ENCODE measurements around the gene GAMT.

Gene GAMT

DNA sequence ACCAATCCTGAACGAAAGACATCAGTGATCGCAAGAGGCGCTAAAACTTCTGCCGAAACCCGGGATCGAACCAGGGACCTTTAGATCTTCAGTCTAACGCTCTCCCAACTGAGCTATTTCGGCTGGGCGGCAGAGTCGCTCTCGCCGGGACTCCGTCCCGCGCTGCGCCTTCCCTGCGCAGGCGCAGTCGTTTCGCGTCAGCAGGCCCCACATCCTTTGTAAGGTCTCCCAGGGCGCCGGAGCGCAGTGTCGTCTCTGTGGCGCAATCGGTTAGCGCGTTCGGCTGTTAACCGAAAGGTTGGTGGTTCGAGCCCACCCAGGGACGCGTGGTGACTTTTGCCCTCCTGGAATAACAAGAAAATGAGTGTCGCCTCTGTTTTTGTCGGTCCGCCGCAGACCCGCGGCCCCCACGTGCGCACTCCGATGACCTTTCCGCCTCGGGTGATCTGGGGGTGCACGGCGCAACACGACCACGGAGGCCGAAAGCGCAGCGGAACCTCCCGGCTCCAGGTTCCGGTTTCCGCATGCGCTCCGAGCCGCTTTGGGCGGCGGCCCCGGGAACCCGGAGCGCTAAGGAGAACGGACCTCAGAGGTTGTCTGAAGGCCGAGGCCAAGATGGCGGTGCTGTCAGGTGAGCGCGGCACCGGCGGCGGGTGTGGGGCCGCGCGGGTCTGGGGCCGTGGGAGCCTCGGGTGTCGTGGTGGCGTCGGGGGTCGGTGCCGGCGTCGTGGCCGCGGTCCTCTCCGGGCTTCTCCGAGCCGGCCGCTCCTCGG lies 17.8 kb downstream of the GAMT start, which contains the start of gene NDUFS7:
Gene NDUFS7 (plus strand): TSS at position 596 of the 773 bp plus-strand sequence. CDS start 20 bp downstream, at position 616.
- DNase-seq, result peak; percentile 81 to 83

DNA sequence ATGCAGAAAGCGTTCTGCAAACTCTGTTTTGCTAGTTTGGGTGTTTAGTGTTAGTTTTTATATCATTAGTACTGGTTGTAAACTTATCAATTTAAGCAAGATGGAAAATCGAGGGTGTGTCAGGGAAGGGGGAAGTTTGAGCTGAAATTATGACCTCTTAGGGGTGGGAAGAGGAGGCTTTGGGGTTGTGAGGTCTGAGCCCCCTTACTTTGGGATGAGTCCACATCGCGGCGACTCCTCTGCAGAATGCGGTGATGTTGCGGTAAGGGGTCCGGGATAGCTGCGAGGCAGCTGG lies 18.4 kb downstream of the GAMT start:
- no peak for DNase-seq

DNA sequence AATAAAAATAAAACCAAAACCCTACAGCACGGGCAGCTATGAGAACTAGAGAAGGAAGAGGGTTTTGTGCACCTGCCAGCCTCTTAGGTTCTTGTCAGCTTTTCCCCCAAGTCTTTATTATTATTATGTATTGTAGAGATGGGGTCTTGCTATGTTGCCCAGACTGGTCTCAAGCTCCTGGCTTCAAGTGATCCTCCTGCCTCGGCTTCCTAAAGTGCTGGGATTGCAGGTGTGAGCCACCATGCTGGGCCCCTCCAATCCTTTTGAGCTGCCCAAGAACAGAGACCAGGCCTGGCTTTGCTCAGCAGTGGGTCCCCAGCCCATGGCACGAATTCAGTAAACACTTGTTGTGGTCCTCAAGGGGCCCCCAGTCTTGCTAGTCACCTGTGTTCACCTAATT lies 19.1 kb downstream of the GAMT start:
- DNase-seq, result no peak

DNA sequence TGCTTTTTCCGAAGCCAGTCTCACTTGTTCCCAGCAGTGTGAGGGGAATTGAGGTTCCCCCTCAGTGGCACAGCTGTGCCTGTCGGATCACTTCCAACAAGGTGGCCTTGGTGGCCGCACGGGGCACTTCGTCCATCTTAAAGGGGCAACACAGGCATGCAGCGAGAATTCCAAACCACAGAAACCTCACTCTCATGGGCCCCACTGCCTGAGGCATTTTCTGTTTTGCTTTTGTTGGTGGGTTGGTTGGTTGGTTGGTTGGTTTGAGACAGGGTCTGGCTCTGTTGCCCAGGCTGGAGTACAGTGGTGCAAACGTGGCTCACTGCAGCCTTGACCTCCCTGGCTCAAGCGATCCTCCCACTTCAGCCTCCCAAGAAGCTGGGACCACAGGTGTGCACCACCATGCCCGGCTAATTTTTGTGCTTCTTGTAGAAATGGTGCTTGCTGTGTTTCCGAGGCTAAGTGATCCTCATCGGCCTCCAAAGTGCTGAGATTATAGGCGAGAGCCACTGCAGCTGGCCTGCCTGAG lies 21.3 kb downstream of the GAMT start:
- DNase-seq, result no peak

DNA sequence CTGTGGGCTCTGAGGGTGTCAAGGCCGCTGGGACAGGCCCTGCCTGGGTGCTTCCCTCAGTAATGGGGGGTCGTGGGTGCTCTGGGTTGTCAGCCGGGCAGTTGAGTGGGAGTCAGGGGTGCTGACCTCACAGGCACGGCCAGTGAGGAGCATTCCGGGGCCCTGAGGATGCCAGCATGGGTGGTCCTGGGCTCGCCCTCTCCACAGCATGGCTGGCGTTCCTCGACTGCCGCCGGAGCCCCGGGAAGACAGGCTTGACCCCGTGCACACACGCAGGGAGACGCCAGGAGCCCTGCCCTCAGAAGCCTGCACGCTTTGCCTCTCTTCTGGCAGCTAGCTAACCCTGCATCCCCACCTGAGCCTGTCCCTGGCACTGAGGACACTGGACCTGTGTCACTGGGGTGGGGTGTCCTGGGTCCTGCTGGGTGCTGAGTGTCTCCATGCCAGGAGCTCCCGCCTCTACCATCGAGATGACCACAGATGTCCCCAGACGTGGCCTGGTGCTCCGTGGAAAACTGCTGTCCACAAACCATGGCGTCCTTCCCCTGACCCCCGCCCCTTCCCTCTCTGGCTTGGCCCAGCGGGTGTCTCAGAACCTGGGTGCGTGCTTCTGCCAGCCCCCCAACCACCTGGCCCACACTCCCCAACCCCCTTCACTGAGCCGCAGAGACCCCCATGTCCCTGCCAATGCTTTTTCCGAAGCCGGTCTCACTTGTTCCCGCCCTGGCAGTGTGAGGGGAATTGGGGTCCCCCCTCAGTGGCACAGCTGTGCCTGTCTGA lies 22.0 kb downstream of the GAMT start:
- no peak for DNase-seq

DNA sequence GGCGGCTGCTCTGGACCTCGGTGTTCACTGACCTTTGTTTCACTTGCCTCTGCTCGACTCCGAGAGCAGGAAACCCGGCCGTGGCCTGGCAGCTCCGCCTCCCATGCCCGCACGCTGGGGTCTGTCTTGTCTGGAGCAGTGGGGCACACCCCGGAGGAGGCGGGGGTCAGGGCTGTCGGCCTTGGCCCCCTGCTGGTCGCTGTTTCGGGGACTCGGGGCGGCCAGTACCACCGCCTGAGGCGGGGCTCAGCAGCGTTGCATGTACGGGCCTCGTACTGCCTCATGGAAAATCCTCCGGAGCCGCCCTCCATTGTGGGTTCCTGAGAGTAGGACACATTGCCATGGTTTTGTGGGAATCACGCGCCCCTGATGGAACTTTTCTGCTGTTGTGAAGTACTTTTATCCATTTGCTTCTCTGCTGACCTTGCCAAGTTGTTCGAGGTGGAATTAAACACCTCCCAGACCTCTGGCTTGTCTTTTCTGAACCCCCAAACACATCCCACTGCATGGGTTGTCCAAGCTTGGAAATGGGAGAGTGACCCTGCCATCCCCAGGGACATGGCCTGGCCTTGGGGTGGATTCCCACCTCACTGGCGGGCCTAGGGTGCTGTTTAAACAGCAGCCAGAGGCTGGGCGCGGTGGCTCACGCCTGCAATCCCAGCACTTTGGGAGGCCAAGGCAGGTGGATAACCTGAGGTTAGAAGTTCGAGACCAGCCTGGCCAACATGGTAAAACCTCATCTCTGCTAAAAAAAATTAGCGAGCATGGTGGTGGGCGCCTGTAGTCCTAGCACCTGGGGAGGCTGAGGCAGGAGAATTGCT lies 23.2 kb downstream of the GAMT start:
- DNase-seq, result no peak

DNA sequence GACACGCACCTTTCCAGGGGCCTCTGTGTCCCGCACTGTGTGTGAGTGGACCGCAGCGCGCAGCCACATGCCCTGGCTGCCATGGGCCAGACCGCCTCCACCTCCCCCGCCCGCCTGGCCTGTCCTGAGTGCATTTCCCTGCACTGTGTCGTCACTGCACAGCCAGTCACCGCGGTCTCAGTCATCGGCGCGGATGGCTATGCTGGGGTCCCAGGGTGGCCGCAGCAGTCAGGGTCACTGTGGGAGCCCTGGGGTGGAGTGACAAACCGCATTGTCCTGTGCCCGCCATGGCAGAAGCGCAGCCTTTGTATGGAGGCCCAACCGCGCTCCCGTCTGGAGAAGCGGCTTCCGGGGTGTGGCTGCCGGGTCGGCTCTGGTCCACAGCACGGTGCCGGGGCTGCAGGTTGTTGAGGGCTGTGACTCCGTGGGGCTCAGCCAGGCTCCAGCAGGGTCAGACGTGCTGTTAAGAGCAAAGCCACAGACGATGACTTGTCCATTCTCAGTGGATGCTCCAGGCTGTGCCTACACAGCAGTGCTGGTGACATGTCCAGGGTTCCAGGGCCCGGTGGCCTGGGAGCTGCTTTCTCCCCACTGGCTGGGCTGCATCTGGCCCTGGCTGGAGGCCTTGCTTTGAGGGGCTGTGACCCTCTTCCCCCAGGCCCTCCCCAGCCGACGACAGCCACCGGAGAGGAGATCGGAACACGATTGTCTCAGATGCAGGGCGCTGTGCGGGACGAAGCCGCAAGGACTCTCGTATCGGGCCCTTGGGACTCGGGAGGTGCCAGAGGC lies 24.0 kb downstream of the GAMT start:
- no peak for DNase-seq

DNA sequence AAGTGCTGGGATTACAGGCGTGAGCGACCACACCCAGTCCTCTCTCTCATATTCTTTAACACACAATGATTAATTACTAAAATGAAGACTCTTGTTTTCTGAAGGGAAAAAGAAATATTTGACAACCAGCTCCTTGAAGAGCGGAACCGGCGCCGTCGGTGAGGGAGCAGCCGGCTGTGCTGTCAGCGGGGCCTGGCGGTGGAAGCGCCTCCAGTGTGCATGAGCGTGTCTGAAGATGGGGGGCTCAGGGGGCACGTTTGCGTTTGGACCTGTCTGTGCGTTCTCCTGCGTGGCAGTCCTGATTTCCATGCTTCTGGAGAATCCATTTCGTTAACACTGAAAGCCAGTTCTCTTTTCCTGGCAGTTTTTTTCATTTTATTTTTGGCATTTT lies 24.9 kb downstream of the GAMT start:
- DNase-seq, result no peak

DNA sequence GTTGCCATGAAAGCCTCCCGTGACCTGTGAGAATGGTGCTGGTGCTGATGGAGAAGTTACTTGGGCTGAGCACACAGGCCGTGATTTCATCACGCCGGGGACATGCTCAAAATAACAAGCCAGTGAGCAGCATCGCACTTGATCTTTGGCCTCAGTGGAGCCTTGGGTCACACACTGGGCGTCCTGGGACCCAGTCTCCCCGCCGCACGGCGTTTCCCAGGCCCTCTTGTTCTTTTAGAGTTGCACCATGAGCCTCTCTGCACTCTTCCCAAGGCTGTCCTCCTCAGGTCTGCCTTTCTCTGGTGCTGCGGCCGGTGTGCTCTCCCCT lies 27.1 kb downstream of the GAMT start:
- no peak for DNase-seq

DNA sequence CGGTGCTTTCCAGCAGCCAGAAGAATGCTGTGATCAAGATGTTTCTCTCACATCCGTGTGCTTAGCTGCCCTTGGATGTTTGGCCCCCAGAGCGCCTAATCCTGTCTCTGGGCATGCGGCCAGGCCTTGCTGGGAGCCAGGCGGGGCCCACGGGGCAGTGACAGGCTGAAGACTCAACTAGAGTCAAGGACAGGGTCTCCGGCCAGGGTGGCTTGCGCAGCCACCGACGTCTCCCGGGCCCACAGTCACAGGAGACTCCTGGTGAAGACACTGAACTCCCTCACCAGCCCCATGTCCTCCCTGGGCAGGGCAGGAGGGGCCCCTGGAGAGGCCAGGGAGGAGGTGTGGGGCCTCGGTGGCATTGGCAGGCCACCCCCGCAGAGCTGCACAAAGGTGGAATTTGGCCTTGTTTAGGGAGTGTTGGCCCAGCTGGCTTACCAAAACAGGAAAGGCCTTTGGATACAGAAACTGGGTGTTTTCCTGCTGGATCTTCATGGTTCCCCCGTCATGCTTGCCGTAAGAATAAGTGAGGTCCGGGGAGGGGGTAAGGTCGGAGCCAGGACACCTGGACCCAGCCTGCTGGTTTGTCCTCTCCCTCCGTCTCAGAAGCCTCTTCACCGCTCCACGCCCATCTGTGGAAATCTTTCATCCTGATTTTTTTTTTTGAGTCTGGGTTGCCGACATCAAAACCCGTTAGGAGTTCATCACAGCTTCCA lies 27.6 kb downstream of the GAMT start:
- DNase-seq, result no peak

DNA sequence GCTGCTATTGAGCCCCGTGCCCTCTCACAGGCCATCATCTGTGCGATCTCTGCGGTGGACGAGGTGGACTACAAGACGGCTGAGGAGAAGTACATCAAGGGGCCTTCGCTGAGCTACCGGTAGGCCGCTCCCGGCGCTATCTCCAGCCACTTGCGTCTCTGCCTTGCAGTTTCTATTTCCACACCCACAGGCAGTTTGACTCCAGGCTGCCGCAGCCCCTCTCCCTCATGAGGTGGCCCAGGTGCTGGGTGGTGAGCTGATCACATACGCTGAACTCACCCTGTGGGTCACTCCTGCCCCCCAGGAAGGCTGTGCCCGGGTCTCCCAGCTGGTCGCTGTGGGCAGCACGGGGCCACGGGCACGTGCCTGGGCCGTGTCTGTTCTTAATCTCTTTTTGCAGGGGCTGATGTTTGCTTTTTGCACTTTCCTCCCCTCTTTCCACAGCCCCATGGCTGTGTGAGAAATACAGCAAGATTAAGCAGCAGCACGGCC lies 28.3 kb downstream of the GAMT start:
- no peak for DNase-seq

DNA sequence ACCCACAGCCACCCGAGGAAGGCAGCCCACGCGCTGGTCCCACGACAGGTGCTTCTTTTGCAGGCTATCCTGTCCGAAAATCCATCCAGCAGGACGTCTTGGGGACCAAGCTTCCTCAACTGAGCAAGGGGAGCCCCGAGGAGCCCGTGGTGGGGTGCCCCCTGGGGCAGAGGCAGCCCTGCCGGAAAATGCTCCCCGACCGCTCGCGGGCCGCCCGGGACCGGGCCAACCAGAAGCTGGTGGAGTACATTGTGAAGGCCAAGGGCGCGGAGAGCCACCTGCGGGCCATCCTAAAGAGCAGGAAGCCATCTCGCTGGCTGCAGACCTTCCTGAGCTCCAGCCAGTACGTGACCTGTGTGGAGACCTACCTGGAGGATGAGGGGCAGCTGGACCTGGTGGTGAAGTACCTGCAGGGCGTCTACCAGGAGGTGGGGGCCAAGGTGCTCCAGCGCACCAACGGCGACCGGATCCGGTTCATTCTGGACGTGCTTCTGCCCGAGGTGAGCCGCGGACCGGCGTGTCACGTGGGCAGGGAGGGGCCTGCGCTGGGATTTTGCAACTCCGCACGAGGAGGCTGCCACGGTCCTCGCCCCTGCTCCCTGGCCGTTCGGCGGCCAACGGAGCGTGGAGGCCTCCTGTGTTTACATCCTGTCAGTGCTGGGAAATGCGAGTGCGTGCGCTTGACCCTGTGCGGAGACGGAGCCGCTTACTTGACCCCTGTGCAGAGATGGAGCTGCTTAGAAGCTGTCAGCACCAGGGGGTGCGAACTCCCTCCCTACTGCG lies 30.6 kb downstream of the GAMT start:
- no peak for DNase-seq

DNA sequence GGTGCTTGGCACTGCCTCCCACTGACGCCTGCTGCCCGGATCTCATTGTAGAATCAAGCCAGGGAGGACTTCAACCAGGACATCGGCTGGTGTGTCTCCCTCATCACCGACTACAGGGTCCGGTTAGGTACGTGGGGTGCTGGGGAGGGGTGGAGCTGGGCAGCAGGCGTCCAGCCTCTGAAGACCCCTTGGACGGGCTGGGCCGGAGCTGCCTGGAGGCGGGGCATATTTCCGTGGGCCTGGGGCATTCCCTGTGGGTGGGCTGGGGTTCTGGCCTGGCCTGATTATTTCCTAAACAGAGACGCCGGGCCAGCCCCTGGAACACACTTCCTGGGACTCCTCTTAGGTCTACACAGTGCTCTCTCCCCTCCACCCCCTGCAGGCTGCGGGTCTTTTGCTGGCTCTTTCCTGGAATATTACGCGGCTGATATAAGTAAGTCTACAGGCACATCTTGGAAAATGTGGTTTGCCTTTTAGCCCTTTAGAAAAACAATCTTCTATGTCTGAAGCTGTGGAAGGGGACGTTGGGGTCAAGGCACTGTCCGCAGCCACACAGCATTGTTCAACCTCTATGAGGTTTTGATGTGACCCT lies 32.0 kb downstream of the GAMT start:
- DNase-seq, result no peak

DNA sequence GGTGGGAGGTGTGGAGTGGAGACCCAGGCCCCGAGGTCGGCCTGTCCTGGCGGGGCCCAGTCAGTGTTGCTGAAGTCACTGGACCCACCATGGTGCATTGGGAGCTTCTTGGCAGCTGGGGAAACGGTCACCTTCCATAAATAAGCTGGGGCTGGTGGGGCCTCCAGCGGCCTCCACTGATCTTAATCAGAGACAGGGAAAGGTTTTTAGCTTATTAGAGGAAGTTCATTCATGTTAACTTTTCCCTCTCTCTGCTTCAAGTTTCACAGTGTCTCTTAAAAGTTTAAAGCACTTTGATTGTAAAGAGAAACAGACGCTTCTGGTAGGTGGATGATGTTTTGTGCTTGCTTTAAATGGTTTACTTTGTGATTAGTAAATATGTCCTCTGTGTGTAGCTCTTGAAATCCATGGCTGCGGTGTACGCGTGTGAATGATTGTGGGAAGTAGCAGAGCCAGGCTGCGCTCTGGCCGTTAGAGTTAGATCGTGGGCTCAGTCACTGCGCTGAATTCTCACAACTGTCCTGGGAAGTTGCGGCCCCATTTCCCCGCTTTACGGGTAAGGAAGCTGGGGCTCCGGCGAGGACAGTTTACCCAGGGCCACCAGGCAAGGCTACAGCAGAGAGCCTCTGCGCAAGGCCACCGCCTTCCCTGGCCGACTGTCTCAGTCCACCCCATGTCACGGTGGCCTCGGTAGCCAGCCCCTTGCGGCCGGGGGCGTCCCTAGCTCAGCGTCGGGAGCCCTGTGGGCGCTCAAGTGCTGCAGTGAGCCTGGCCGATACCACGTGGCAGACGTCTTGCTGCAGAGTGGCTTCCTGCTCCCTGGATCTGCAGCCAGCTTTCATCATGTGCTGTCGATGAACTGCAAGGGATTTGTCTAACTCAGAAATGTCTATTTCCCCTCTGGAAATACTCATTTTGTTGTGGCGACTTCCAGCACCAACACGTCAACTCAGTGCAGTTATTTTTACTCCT lies 34.2 kb downstream of the GAMT start:
- DNase-seq, result peak; percentile 59 to 62

DNA sequence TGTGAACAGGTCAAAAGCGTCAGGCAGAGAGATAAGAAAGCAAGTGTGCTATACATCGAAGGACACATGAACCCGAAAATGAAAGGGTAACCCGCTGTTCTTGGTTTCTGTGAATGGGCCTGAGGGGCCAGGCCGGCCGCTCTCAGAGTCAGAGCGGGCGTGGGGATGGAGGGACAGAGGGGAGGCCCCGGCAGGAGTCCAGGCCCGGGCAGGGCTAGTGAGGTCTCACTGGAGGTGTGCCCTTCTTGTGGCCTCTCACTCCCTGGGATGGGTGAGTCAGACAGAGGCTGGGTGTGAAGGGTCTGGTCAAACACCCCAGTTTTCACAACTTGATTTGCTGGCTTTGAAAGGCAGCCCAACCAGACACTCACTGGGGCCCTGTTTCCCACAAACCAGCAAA lies 35.0 kb downstream of the GAMT start:
- no peak for DNase-seq

DNA sequence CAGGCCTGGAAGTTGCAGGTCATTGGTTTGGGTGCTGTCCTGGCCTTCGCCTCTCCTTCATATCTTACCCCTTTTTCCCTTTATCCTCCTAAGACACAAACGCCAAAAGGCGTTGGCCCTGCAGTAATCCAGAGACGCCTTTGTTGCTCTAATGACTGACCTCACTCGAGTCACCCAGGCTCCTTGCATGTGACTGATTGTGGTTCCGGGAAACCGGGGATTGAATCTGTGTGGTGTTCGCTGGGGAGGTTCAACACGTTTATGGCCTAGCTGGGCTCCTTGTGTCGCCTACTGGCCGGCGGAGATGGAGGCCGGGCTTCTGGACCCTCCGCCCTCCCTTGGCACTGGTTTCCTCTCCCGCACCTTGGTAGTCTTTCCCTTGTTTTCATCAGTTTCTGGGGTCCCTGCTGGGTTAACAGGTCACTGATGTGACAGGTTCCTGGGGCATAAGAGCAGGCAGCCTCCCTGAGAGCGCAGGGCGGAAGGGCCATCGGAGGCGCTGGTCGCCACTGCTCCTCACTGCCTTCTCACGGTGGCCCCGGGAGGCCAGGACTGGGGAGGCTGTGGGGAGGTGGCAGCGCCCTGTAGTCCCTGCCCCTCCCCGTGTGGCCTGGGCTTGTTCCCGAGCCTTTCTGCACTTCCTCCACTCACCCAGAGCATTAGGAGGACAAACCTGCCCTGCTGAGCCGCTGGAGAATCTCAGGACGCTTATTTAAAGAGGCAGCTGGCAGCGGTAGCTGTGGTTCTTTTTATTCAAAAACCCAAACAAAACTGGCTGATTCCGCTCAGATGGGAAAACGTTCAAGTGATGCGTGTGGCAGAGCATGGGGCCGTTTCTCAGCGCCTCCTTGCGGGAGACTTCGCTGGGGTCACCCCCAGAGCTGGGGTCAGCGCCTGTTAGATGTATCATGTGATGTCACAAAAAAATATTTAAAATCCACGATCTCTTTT lies 35.7 kb downstream of the GAMT start:
- no peak for DNase-seq

DNA sequence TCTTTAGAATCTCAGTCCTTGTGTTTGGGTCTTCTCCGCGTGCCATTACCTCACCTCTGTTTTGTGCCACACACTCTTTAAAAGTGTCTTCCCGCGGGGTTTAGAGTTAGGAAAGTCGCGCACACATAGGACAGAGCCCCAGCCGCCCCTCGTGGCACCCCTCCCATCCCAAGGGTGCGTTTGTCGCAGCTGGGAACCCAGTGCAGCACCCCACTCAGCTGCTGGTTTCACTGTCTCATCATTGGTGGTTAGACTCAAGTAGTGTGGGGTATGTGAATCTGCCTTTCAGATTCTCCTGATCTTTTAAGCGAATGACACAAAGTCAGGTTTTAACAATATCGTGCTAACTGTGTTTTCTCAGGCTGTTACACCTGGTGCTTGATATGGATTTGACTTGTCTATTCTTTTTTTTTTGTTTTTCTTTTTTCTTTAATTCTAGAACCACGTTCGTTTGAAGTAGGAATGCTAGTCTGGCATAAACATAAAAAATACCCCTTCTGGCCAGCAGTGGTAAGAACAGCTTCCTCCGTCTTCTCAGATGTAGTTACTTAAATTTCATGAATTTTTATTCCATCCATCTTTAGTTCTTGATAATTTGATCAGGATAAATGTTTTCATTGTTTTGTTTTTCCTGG lies 37.2 kb downstream of the GAMT start:
- peak; percentile 34 to 62 for DNase-seq

DNA sequence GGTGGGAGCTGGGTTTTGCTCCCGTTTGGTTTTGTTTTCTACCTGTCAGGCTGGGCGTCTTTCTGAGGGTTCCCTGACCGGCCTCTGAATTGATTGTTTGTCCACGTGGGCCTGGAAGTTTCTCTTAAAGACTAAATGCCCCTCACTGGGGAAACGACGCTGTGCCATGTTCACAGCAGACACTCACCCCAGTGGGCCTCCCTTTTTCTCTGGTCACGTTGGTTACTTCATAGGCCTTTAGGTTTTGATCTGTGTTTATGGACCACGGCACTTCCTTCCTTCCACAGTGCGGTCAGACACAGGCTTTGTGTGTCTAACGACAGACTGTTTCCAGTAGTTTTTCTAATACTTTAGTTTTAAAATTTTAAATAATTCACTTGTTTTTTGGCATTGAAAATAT lies 37.7 kb downstream of the GAMT start:
- peak; percentile 44 to 53 for DNase-seq

All from Kasumi-1 (cell line).